K562 (cell line): Measurements from ENCODE around the gene CCDC148. TPM values are rescaled to one million over a fixed set of nuclear protein-coding genes. Genes with fewer than 3 reads are reported as not detected.

Experiments used
- ATAC-seq: fragments of 200-7000 bp; cut with Tn5 transposase; 3 replicates; pipeline ENCODE4 v1.9.1; 2020; ENCODE audit warnings: moderate library complexity
- BruUV-seq: library from RNA; stranded (reverse); fragments of 400-500 nt; replicated peaks from 2 replicates; lab custom pipeline; 2021; lab: Mats Ljungman, UMichigan
- CTCF ChIA-PET: fragments of 300-600 bp; formaldehyde crosslinking; extraction: SDS; loops from one replicate; lab custom pipeline; 2021; ENCODE audit warnings: low intra/inter-chr PET ratio; lab: Yijun Ruan, JAX
- POLR2A ChIA-PET: fragments of 300-600, 350-650 bp; sonication (Branson Sonifier 250); formaldehyde crosslinking; extraction: SDS; loops from one replicate; lab custom pipeline; 2021; ENCODE audit warnings: antibody characterized with exemption, inconsistent platforms; lab: Yijun Ruan, JAX
- DNase-seq, 4 experiments: peaks; one replicate each; pipeline versions ENCODE4 v3.0.0 to v3.0.0-alpha.2; 2011 to 2018; ENCODE audit warnings: low spot score in 3 of 4, mixed read lengths in 3 of 4; ENCODE audit errors: extremely low read depth in 1 of 4
- FAIRE-seq: peaks from 2 replicates; lab custom pipeline; 2011; peaks lifted over from hg19 to GRCh38; lab: Jason Lieb, UNC
- H2AFZ ChIP-seq: 2 replicates; pipeline ENCODE4 v1.6.0; 2011; ENCODE audit warnings: low read depth, low read length, control low read depth, inconsistent platforms
- H3K27ac ChIP-seq: fragments of 200-600 bp; 3 replicates; pipeline ENCODE4 v1.8.0; 2011; ENCODE audit warnings: low read depth, mild to moderate bottlenecking, control low read depth, inconsistent platforms, low read length, moderate library complexity, mixed read lengths; ENCODE audit errors: extremely low read depth
- H3K27me3 ChIP-seq, 2 experiments: fragments of 300-600 bp in 1 of 2; 2 replicates in 1 of 2; 3 replicates in 1 of 2; pipeline versions ENCODE4 v1.6.0 to v1.8.0; 2011; ENCODE audit warnings: inconsistent platforms in 2 of 2, low read length in 2 of 2, mild to moderate bottlenecking in 1 of 2, mixed read lengths in 1 of 2, moderate library complexity in 1 of 2; ENCODE audit not compliant: control insufficient read depth in 2 of 2, insufficient read depth in 2 of 2
- H3K36me3 ChIP-seq: fragments of 300-600 bp; 3 replicates; pipeline ENCODE4 v1.8.0; 2011; ENCODE audit warnings: mild to moderate bottlenecking, low read length, inconsistent platforms; ENCODE audit not compliant: control insufficient read depth, insufficient read depth
- H3K4me1 ChIP-seq, 2 experiments: fragments of 200-600 bp in 1 of 2; replicated peaks in 1 of 2; 2 replicates in 1 of 2; 3 replicates in 1 of 2; pipeline versions ENCODE4 v1.5.1 to v1.8.0; 2011; ENCODE audit warnings: inconsistent platforms in 2 of 2, low read length in 2 of 2, mild to moderate bottlenecking in 1 of 2, mixed read lengths in 1 of 2, moderate library complexity in 1 of 2; ENCODE audit not compliant: control insufficient read depth in 2 of 2, insufficient read depth in 2 of 2
- H3K4me2 ChIP-seq: 2 replicates; pipeline ENCODE4 v1.6.1; 2011; ENCODE audit warnings: low read length, control low read depth, inconsistent platforms, mixed read lengths; ENCODE audit not compliant: insufficient read depth
- H3K4me3 ChIP-seq: fragments of 200-600 bp; sonication (generic), shearing (Covaris generic); 2 replicates; pipeline ENCODE4 v1.5.1; 2016; ENCODE audit warnings: control low read depth, inconsistent platforms
- H3K79me2 ChIP-seq: fragments of 200-600 bp; 3 replicates; pipeline ENCODE4 v1.8.0; 2011; ENCODE audit warnings: low read length, inconsistent platforms; ENCODE audit not compliant: control insufficient read depth, insufficient read depth
- H3K9ac ChIP-seq, 2 experiments: 2 replicates each; pipeline versions ENCODE4 v1.6.0 to v1.6.1; 2011; ENCODE audit warnings: low read depth in 2 of 2, low read length in 2 of 2, control low read depth in 1 of 2, inconsistent platforms in 1 of 2, mild to moderate bottlenecking in 1 of 2, mixed read lengths in 1 of 2; ENCODE audit not compliant: insufficient read depth in 1 of 2
- H3K9me1 ChIP-seq: one replicate; pipeline ENCODE4 v1.6.0; 2011; ENCODE audit warnings: inconsistent platforms, mild to moderate bottlenecking, low read length, moderate library complexity; ENCODE audit not compliant: control insufficient read depth, insufficient read depth
- H3K9me3 ChIP-seq: replicated peaks from 2 replicates; pipeline ENCODE4 v1.5.1; 2011; ENCODE audit warnings: low read depth, low read length, inconsistent platforms; ENCODE audit not compliant: control insufficient read depth, insufficient read depth
- H4K20me1 ChIP-seq: replicated peaks from 2 replicates; pipeline ENCODE4 v1.6.1; 2011; ENCODE audit warnings: low read length, inconsistent platforms, mixed read lengths; ENCODE audit not compliant: control insufficient read depth, insufficient read depth
- CTCF ChIP-seq, 3 experiments: IDR thresholded peaks in 2 of 3; conservative IDR thresholded peaks in 1 of 3; 2 replicates each; pipeline ENCODE4 v1.5.1; 2011 to 2012; ENCODE audit warnings: low read length in 3 of 3, mild to moderate bottlenecking in 3 of 3, control low read depth in 2 of 3, improper control_type of control experiment in 1 of 3, inconsistent platforms in 1 of 3, low read depth in 1 of 3, mixed read lengths in 1 of 3, moderate library complexity in 1 of 3; ENCODE audit not compliant: insufficient read depth in 2 of 3
- HCFC1 ChIP-seq: IDR thresholded peaks from 2 replicates; pipeline ENCODE4 v1.6.1; 2012; ENCODE audit warnings: low read depth, low read length, improper control_type of control experiment
- KAT2B ChIP-seq: IDR thresholded peaks from one replicate; pipeline ENCODE4 v1.6.1; 2012; ENCODE audit warnings: low read depth, mild to moderate bottlenecking, control low read depth, inconsistent platforms, low read length, moderate library complexity
- MAFG ChIP-seq: fragments of 450-650 bp; conservative IDR thresholded peaks from 2 replicates; pipeline ENCODE4 v1.6.1; 2016; ENCODE audit warnings: missing genetic modification characterization, missing compliant biosample characterization
- MAFK ChIP-seq: IDR thresholded peaks from 2 replicates; pipeline ENCODE4 v1.6.1; 2011; ENCODE audit warnings: low read length, improper control_type of control experiment
- MIER1 ChIP-seq: fragments of 450-650 bp; IDR thresholded peaks from 2 replicates; pipeline ENCODE4 v1.6.1; 2016; ENCODE audit warnings: antibody characterized with exemption, mild to moderate bottlenecking, low read depth
- TEAD1 ChIP-seq, 2 experiments: fragments of 450-650 bp in 1 of 2; sonication (generic) in 1 of 2; formaldehyde crosslinking; IDR thresholded peaks; 2 replicates each; pipeline versions ENCODE4 v1.4.0 to v1.8.0; 2020 to 2022; ENCODE audit warnings: mild to moderate bottlenecking in 2 of 2, missing genetic modification reagents in 1 of 2
- ZNF316 ChIP-seq: fragments of 450-650 bp; IDR thresholded peaks from 2 replicates; pipeline ENCODE4 v1.6.1; 2016
- ZNF445 ChIP-seq: fragments of 250-450 bp; sonication (Bioruptor Pico); IDR thresholded peaks from 2 replicates; pipeline ENCODE4 v1.4.0; 2020; ENCODE audit warnings: low read depth, mild to moderate bottlenecking, moderate library complexity
- WGBS: fragments of 100-300 bp; shearing (Covaris generic); methylation state at CpG from one replicate; pipeline ENCODE4 v1.1.6; 2016; ENCODE audit warnings: low coverage, mixed read lengths; ENCODE audit not compliant: insufficient coverage; ENCODE audit errors: missing lambda C conversion rate; 5-methylcytosine and 5-hydroxymethylcytosine counted together
- in situ Hi-C: fragments of 300-500 bp; cut with MboI; formaldehyde crosslinking; loops from 4 replicates; pipeline ENCODE4 v1.15.0; 2018; ENCODE audit warnings: inconsistent platforms, mixed read lengths
- intact Hi-C: fragments of 100-400 bp; cut with micrococcal nuclease; formaldehyde crosslinking; loops from 2 replicates; pipeline ENCODE4 v1.14.2; 2022
- polyA plus RNA-seq, 8 experiments: library from polyadenylated mRNA; depleted of rRNA in 4 of 8; stranded (reverse) in 5 of 8; unstranded in 3 of 8; fragments of >200 nt; fragmentation: Nextera tagmentation in 2 of 8; fragmentation: Illumina TruSeq in 1 of 8; extraction: Ambion mirVana in 2 of 8; extraction: Trizol in 1 of 8; gene quantifications; 2 replicates each; pipeline versions ENCODE4 v1.2.1 to v1.2.3, GENCODE V29; 2011 to 2014; ENCODE audit warnings: inconsistent platforms in 1 of 8, missing spikeins in 1 of 8
- total RNA-seq, 7 experiments: library from RNA; depleted of rRNA in 6 of 7; stranded (reverse); fragments of >200 nt in 6 of 7; fragmentation: Illumina TruSeq in 2 of 7; extraction: Trizol in 2 of 7; gene quantifications; 2 replicates each; pipeline versions ENCODE4 v1.2.1 to v1.2.3, GENCODE V29; 2011 to 2021; ENCODE audit warnings: low replicate concordance in 1 of 7

The CCDC148 gene
- total and polyA plus RNA-seq, 9 of the 15 experiments (the other 6 are each of a cell fraction or from before 2014, with no cell fraction given), result 0.10 to 1.4 (median 0.65) TPM

- Histone ChIP-seq H3K9me1 (no peaks in the 10 kb centered on the region), H2AFZ (no peak overlapping the region), H3K9ac (no peak overlapping the region), H3K4me2 (no peak overlapping the region), H3K4me3 (no peak overlapping the region), H4K20me1 (no peaks in the 10 kb centered on the region), H3K79me2 (peaks cover 36% of the 10 kb centered on the region), H3K36me3 (peaks cover 34% of the 10 kb centered on the region), H3K9me3 (no peaks in the 10 kb centered on the region), H3K27me3 (no peaks in the 10 kb centered on the region), H3K27ac (peak overlapping the region; percentile 1; the same call in 1 of the 3 replicates), H3K4me1 (no peaks in the 10 kb centered on the region; a peak in 1 of 5 replicates)
- 77% methylated on average over 8 of the region's 8 CpGs for WGBS
- CTCF ChIA-PET, result no interaction called here
- in situ Hi-C loops (no loop called here), intact Hi-C loops (no loop called here)
- peak; percentile 81 for ATAC-seq
- peak in 1 of 4 experiments; percentile 22 for DNase-seq
- no TSS peak for BruUV-seq
- POLR2A ChIA-PET, result interaction anchor here (0.6 to 1.0 kb wide), 5 partner anchors 12 to 417 kb away, joined by 3 to 4 read pairs (median 3); no protein-coding TSS in a partner anchor
- TF ChIP-seq TEAD1 (CRISPR knock-in tag; IDR thresholded peaks at IDR 0.05), result no peak
- TF ChIP-seq MIER1, result no peak
- TF ChIP-seq HCFC1, result no peak
- peak; percentile 36; the same call in 1 of the 2 replicates for TF ChIP-seq MAFK
- TF ChIP-seq ZNF445 (CRISPR knock-in tag), result no peak
- TF ChIP-seq KAT2B, result no peak
- TF ChIP-seq ZNF316, result peak; percentile 56
- TF ChIP-seq MAFG (tag), result 0 out of 2 replicates have a peak, but pooled peaks have one; percentile 9
- TF ChIP-seq CTCF (IDR thresholded peaks at IDR 0.05 in 2 of 3, conservative IDR thresholded peaks at IDR 0.05 in 1 of 3; ENCODE audit: insufficient read depth in 2 of 3, low read depth in 1 of 3, low read length in 3 of 3), result 0 out of 6 replicates have a peak, but pooled peaks have one; percentile 16 to 25 (median 16)
- peak; percentile 15 for FAIRE-seq
Measured at GRCh38 chr2:158473719-158474392, 17.3 kb upstream of the CCDC148 start.
